ENCODE results near the gene CRB2.

The CRB2 gene

DNA sequence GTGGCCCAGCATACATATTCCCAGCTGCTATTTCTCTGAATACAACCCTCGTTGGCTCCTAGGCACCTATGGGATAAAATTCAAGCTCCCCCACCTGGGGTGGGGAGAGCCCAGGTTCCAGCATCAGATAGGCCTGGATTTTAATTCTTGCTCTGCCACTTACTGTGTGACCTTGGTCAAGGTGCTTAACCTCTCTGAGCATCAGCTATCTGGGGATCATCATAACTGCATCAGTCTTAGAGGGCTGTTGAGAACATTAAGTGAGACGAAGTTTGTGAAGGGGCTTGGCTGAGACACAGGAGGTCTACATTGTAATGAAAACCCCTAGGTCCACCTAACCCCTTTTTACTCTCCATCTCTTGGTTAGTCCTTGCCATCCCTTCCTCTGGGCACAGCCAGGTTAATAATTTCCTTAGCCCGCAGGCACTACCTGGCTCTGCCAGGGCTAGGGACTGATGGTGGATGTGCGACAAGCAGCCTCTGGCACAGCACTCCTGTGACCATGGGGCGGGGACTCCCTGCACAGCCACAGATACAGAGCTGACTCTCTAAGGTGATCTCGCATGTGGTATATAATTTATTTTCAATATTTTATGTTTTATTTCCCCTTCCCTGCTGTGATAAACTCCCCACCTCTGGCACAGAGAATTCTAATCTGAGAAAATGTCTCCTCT lies 68.7 kb downstream of the CRB2 start:
- no peak for DNase-seq

DNA sequence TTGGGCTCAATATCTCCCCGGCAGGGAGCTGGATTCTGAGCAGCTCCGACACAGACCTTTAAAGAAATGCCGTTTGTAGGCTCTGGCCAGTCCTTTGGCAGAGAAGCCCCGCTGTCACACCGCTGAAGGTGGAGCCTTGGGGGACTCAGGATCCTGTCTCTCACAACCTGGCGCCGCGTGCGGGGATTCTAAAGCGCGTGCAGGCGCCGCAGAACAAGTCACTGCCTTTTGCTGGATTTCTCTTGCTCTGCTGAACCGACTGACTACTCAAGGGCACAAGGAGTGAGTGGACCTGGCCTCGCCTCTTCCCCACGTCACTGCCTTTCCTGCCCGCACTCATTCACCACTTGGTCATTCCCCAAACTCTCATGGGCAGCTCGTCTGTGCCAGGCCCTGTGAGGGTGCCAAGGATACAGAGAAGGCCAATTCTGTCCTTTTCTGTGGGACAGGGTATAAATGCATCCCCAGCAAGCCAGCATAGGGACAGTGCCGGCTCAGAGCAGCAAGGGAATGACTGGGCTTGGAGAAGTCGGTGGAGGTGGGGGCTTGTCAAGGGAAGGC lies 69.3 kb downstream of the CRB2 start:
- no peak for DNase-seq

DNA sequence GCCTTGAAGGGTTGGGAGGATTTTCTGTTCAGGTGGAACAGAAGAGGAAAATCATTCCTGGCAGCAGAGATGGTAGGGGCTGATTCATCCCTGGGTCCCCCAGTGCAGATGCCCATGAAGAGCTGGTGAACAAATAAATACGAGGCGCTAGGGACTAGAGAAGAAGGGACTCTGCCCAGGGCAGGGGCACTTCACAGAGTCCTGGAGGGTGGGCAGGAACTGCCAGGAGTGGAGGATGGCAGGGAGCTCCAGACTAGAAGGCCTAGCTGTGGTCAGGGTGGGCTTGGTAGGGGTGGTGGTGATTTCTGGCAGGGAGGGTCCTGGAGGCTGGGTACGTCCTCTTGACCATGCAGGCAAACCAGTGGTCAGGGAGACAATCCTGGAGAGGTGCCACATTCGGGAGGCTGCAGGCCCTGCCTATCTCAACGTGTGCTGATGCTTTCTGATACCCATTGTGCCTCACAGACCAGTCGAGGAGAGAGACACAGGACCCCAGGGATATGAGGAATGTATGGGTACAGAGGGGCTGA lies 69.9 kb downstream of the CRB2 start:
- no peak for DNase-seq

DNA sequence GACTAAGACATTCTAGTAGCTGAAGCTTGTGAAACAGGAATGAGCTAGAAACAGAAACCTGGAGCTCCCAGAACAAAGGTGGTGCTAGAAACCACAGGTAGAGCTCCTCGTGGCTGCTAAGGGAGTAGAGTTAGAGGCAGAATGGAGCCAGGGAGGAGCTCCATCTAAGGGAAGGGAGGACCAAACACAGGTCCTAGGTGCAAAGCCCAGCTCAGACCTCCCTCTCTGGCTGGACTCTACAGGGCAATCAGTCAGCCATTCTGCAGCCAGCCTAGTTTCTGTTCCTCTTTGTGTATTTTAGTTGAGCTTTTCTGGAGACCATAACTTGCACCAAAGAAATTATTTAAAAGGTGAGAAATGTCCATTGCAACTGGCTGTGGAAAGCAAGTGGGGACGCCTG lies 70.4 kb downstream of the CRB2 start:
- DNase-seq = no peak
